HepG2 (cell line): ENCODE results near the gene ATP9B.

Source experiments
- FOSL1 ChIP-seq: sonication (generic); formaldehyde crosslinking; IDR thresholded peaks from 2 replicates; pipeline ENCODE4 v1.9.0; 2021; ENCODE audit warnings: missing genetic modification reagents, borderline replicate concordance
- NFRKB ChIP-seq: fragments of 450-650 bp; IDR thresholded peaks from 2 replicates; pipeline ENCODE4 v1.6.1; 2017
- ZNF567 ChIP-seq: sonication (generic); formaldehyde crosslinking; IDR thresholded peaks from 2 replicates; pipeline ENCODE4 v1.8.1; 2023; ENCODE audit warnings: mild to moderate bottlenecking, missing genetic modification reagents, borderline replicate concordance

DNA sequence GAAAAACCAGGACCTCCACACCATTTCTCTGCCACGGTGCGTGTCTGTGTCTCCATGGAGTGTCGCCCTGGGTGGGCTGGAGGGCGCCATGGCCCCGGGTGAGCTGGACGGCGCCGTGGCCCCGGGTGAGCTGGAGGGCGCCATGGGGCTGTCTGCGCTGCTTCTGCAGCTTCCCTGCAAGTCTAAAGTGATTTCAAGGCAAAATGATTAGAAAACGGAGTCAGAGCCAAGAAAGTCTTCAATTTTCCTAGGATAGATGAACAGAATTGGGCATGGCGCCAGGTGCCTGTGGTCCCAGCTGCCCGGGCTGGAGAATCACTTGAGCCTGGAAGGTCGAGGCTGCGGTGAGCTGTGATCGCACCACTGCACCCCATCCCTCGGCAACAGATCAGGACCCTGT lies 298.8 kb downstream of the ATP9B start:
- no peak for TF ChIP-seq NFRKB
- TF ChIP-seq ZNF567 = no peak
- TF ChIP-seq FOSL1 (CRISPR knock-in tag) = no peak
